Activated T-cell treated with anti-CD3 and anti-CD28 coated beads, Interleukin-2, amount 50 U/mL, for 48 hours (primary cell): ENCODE measurements around the gene BPI.
A peak's percentile ranks its signal among the peaks of the same experiment; 100 is the strongest.
"Not testable (repeated sequence)": the region's sequence is repeated elsewhere in the genome, so short reads cannot be mapped to it uniquely, and the experiment has no call there.

ENCODE experiments used
- DNase-seq, 2 experiments: peaks; one replicate each; pipeline ENCODE4 v3.0.0-alpha.2; 2020

The BPI gene

DNA sequence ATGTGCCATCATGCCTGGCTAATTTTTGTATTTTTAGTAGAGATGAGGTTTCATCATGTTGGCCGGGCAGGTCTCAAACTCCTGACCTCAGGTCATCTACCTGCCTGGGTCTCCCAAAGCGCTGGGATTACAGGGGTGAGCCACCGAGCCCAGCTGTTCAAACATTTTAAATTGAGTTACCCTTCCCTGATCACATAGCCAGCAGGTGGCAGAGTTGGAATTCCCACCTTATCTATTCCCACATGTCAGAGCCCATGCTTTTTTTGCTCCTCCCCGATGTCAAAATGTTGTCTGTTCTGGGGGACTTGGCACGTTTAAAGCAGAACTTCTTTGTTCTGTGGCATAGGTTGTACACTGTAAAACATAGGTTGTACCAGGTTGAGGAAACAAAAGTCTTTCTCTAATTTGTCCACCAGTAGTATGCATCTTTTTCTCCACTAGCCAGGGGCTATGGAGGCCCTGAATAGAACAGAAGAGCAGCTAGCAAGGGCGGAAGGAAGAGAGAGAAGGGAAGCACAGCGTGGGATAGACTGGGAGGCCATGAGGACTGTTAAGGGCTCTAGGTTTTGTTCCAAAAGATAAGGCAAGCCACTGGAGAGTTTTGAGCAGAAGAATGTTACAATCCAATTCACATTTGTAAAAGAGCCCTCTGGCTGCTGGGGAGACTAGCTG lies 35.0 kb downstream of the BPI start:
- no peak for DNase-seq

DNA sequence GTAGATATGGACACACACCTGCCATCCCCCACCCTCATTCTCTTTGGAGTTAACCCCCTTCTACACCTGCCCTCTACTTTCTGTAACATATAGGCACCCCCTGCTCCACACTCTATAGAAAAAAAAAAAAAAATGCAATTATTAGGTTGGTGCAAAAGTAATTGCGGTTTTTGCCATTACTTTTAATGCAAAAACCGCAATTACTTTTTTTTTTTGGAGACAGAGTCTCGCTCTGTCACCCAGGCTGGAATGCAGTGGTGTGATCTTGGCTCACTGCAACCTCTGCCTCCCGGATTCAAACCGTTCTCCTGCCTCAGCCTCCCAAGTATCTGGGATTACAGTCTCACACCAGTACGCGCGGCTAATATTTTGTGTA lies 35.6 kb downstream of the BPI start:
- not testable (repeated sequence) for DNase-seq

DNA sequence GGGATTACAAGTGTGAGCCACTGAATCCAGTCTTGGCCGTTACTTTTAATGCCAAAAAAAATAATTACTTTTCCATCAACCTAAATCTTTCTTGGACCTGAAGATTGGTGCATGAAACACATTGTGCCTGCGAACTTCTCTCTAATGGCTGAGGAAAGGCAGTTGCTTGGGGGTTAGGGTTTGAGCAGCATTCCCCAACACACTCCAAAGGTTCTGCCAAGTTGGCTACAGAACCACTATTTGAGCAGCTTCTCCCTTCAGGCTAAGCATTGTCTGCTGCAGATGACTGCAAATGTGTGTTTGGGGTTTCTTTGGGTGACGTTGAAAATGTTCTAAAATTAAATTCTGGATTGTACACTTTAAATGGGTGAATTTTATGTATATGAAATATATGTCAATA lies 36.0 kb downstream of the BPI start:
- DNase-seq: no peak

DNA sequence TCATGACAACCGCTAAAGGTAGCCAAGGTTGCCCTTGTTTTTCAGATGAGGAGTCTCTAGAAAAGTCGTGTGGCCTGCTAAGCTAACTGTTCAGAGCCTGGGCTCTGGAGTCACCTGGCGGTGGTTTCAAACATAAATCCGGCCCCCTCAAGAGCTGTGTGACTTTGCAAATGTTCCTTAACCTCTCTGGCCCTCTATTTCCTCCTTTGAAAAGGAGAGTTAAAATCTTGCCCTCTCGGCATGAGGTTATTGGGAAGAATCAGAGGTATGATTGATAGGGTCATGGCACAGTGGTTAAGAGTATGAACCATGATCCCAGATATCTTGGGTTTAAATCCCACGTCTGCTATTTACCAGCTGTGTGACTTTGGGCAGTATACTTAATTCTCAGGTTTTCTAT lies 36.7 kb downstream of the BPI start:
- DNase-seq: no peak

DNA sequence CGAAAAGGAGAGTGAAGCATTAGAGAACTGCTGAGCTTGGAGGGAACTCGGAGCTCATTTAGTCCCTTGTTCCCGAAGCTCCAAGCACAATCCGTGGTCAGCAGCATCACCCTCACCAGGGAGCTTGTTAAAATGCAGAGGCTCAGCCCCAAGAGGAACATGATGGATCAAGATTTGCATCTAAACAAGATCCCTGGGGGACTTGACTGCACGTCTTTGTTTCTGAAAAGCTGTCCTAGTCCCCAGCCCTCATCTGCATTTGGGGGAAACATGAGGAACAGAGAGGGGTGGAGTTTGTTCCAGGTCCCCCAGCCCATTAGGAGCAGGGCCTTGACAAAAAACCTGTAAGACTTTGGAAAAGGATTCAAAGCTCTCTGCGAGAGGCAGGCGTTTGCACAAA lies 38.3 kb downstream of the BPI start:
- DNase-seq: no peak

DNA sequence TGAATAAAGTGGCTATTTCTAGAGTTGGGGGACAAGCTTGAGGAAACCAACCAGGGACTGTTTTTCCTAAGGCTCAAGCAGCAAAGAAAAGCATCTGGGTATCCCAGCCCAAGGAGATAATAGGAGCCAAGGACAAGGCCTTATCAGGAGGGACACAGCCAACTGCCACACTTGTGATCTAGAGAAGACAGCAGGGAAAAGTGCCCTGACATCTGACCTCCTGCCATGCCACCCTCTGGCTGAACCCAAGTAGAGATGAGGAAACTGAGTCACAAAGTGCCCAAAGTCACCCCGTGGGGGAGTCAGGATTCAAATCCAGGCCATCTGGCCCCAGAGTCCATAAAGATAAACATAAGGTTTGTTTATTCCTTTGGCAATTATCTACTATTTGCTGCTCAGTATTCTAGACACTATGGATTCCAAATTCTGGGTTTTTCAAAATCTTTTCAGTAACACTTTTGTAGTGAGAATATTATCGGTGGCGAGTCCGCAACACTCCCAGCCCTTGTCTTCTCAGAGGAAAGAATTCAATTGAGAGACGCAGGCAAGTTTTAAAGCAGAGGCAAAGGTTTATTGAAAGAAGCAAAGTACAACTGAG lies 38.9 kb downstream of the BPI start:
- DNase-seq: no peak

DNA sequence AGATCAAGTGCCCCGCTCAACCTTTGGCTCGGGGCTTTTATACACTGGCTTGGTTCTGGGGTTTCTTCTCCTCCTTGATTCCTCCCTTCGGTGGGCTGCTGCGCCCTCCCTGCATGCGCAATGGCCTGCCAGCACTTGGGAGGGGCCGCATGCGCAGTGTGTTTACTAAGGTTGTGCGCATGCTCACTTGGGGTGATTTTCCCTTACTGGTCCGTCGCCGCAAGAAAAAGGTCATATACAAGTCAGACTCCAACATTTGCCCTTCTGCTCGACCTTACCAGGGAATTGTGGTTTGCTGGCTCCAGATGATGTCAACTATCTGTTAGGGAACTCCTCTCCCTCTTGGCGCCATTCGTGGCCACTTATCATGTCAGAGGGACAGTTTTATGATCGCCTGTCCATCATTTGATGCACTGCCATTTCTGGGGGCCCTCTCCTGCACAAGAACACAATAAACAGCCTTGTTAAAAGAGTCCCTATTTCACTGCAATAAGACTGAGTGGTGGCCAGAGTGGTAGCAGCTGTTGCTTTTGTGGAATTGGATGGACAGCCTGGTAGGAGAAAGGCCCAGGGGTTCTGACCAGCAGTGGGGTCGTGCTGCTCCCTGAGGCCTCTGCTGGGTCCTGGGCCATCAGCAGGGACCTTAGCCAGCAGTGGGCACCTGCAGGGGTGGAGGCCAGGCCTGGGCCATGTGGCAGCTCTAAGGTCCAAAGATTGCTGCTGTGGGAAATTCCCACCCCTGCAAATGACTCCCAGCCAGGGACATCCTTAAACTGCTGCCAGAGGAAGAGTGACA lies 39.6 kb downstream of the BPI start:
- DNase-seq: no peak

DNA sequence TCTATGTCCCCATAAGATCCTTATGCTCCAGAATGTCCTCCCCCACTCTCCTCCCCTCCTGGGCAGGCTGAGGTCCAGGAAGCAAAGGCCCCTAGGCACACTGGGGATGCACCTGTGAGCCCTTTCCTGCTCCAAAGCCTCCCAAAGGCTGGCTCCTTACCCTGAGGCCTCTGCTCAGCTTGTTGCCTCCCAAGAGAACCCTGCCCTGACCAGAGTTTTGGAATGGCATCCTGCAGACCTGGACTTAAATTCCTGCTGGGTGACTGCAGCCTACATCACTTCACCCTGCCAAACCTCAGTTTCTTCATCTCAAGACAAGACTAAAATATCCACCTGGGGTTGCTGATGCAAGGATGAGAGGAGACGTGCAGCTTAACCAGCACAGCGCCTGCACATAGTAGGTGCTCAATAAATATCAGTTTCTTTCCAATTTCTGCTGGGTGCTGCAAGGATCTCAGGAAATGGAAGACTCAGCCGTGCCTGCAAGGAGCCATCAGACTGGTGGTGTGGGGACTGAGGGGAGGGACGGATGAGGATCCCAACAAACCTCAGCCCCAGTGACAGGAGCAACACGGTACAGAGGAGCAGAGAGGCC lies 40.2 kb downstream of the BPI start:
- no peak for DNase-seq

DNA sequence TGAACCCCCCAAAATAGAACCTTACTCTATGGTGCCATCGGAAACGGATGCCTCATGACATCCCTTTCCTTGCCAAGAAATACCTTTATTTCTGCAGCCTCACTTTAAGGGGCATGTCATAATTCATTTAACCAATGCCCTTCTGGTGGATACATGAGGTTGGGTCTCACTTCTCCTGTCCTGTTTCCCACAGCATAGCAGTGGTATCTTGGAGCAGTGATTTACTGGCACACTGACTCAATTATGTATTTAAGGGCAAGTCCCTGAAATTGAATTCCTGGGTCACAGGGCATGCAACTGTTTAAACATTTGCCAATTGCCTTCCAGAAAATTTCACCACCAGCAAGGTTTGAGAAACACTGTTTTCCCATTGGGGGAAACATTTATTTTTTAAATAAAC lies 41.7 kb downstream of the BPI start:
- no peak for DNase-seq

DNA sequence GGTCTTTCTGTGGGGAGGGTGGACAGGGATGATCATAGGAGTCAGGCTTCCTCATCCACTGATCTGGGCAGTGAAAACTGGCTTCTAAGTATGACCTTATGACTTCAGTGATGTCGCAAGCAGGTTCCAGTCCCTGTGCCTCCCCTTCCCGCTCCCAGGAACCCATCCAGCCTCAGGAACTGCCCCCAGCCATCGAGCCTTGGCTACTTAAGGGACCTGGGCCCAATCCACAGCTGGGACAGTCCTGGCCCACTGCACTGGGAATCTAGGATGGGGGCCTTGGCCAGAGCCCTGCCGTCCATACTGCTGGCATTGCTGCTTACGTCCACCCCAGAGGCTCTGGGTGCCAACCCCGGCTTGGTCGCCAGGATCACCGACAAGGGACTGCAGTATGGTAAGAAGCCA lies 42.3 kb downstream of the BPI start, which contains the start of gene LBP:
Gene LBP, plus strand, starts transcription at position 236 of the 405 bp plus-strand sequence. Its CDS starts 35 bp downstream, at position 271.
- DNase-seq: no peak

DNA sequence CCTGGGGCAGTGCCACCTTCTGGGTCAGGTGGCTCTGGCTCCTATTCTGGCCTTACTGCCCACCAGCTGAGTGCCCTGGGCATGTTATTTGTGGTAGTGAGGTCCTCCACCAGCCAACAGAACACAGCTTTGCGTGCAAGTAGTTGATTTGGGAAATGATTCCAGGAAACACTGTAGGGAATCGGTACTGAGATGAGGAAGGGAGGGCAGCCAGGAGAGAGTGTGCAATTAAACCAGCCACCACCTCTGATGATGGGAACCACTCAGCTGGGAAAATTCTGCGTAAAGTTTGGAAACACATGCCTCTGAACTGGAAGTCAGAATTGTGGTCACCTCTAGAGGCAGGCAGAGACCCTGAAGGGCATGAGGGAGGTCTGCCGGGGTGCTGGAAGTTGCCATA lies 42.8 kb downstream of the BPI start:
- DNase-seq: no peak

DNA sequence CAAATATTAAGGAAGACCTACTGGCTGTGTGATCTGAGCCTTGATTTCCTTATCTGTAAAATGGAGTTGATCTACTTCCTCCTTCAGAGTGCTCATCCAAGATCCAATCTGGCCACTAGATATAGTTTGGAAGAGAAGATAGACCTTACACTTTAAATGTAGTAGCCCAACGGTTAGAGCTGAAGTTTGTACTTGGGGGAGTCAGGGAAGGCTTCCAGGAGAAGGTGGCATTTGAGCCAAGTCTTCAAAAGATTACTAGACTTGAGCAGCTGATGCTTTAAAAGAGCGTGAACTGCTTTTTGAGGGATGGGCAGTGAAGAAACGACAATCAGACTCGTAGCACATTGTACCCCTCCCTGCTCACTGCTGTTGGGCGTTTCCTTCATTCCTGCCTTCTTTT lies 45.9 kb downstream of the BPI start:
- no peak for DNase-seq

DNA sequence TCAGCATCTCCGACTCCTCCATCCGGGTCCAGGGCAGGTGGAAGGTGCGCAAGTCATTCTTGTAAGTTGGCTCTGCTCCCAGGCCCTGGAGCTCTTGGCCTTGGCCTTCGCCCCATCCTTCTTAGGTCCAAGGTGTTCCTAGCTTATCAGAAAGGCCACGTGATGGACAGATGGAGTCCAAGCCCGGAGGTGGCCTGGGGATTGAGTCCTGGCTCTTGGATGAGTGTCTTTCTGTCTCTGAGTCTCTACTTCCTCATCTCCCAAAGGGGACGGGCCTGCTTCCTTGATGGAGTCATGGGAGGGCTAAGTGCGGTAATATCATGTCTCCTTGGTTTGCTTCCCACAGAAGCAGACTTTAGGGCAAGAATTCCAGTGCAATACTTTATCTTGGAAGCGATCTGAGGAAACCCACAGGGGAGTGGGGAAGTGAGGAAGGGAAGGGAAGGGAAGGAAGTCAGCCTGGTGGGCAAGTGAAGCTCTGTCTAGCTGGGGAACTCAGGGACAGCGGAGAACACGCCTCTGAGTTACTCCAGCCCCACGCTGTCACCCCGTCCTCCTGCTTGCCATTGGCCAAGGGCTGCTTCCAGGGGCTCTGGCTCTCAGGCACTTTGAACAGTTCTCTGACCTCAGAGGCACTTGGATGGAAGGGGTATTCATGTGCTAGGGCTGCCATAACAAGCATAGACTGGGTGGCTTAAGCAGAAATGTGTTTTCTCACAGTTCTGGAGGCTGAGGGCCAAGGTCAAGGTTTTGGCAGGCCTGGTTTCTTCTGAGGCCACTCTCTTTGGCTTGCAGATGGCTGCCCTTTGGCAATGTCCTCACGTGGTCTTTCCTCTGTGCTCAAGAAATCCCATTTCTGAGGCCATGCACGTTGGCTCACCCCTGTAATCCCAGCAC lies 47.2 kb downstream of the BPI start:
- DNase-seq: no peak

DNA sequence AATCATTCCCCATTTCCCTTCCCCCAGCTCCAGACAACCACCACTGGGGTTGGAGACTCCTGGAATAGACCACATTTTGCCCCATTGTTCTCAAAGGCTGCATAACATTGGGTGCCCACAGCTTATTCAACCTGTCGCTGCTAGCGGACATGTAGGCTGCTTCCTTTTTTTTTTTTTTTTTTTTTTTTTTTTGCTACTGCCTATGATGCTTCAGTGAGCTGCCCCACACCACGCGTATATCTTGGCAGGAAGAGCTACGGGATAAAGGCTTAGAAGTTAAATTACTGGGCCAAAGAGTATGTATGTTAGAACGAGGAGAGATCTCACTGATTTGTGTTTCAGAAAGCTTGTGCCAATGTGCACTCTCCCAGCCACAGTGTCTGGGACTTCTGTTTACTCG lies 49.4 kb downstream of the BPI start:
- no peak for DNase-seq

DNA sequence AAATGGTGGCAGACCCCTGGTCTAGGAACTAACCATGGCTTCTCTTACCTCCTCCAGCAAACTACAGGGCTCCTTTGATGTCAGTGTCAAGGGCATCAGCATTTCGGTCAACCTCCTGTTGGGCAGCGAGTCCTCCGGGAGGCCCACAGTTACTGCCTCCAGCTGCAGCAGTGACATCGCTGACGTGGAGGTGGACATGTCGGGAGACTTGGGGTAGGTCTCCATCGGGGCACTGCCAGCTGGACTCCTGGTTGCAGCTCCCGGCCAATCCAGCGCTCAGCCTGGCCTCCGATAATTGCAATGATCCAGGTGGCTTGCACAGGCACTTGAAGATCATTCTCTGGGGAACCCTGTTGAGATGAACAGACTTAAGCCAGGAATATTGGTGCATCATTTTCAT lies 50.3 kb downstream of the BPI start:
- DNase-seq: no peak

DNA sequence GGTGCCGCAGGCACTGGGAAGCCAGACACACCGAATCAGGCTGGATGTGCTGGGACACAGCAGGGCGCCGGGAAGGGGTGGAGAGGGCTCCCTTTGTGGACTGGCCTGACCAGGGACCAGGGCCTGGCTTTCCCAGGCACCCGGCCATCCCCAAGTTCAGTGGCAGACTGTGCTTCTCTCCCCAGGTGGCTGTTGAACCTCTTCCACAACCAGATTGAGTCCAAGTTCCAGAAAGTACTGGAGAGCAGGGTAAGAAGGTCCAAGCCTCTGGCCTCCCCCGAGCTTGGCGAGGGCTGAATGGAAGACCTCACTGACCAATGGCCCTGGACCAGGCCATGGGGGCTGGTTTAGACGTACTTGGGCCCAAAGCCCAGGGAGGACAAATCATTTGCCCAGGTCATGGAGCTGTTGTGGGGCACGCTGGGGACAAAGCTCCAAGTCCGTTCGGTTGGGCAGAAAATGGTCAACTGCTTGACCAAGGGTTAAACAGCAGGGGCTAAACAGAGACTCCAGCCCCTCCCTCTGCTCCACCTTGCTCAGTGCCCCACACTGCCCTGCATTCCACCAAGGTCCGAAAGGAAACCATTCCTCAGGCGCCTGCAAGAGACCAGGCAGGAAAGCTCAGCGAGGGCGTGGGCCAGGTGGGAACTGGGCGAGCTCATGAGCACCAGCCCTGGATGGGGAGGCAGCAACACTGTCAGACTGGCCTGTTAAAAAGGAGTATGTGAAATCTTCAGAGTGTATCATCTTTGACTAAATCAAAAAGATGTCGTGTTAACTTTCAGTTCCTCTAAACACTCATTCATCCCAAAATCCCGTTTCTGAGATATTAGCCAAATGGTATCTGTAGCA lies 51.4 kb downstream of the BPI start:
- no peak for DNase-seq

DNA sequence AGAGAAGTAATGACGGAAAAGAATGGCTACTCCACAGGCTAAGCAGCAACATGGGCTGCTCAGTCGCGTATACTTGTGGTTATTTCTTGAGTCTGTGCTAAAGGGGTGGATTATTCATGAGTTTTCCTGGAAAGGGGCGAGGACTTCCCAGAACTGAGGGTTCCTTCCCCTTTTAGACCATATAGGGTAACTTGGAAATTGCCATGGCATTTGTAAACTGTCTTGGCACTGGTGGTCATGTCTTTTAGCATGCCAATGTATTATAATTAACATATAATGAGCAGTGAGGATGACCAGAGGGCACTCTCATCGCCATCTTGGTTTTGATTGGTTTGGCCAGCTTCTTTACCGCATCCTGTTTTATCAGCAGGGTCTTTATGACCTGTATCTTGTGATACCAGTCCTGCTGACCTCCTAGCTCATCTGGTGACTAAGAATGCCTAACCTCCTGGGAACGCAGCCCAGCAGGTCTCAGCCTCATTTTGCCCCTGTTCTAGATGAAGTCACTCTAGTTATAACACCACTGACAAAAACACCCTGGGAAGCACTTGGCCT lies 53.8 kb downstream of the BPI start:
- peak in 1 of 2 experiments; percentile 20 for DNase-seq

DNA sequence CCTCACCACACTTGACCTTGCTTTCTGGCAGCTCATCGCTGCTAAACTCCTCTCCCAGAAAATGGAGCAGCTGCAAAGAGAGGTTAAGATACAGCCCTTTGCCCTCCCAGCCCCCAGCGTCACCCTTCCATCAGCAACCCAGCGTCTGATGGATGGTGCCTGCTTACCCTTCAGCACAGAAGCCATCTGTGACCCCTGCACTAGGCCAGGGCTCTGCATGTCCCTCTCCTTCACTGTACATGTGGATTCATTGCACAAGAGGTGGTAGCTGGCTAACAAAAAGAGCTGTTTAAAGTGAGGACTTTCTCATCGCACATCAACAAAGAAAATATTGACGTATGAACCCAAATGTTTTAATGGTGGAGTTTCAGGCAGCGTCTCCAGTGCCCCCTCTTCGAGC lies 54.6 kb downstream of the BPI start:
- no peak for DNase-seq

DNA sequence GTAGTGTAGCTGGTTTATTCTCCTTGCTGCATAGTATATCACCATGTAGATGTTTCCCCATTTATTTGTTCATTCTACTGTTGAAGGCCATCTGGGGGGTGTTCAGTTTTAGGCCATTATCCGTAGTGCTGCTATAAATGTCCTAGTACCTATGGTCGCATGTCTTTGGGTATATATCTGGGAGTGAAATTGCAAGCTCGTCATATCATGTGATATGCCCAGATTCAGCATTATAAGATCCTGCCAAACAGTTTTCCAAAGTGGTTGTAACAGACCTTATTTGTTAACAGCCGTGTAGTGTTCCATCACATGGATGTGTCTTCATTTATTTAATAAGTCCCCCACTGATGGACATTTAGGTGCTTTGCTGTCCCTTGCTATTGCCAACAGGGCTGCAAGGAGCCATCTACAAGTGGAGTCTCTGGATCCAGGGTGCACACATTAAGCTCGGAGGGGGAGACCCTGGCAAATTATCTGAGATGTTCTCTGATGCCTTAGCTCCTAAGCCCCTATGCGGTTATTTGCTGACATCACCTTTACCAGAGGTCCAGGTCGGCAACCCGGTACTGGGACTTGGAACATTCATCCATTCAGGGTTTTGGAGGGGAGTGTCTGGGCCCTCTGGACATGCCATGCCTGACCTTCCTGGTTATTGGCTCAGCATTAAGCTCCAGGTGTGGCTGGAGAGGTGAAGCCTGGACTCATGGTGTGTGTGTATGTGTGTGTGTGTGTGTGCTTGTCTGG lies 59.2 kb downstream of the BPI start:
- DNase-seq: no peak

DNA sequence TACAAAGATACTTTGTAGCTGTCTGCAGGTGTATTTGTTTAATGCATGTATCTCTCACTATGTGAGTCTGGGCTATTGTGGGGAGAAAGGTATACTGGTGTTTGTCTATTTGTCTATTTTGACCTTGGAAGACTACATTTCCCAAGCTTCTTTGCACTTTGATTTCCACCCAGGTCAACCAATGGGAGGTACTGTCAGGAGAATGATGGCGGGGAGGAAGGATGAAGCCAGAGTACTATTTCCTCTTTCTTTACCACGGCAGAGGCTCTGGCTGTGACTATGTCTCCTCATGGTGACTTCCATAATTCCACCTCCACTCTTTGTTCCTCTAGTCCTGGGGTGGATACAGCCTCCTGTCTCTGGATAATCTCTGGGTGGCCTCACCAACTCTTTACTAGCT lies 65.4 kb downstream of the BPI start:
- DNase-seq: no peak

DNA sequence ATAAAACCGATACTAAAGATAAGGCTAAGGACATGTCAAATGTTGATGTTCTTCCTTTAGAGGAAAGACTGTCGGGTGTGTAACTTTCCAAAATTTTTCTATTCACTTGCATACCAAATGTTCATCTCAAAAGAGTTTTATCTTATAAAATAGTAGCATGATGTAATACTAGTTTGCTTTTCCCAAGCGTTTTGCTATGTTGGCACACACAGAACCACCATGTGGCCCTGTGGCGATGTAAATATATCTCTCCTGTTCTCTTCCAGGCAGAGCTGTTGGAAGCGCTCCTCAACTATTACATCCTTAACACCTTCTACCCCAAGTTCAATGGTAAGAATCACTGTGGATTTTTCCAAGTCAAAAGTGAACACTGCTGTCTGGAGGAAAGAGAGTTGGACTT lies 68.8 kb downstream of the BPI start:
- no peak for DNase-seq
